T-helper 1 cell treated with Interleukin-12 subunit alpha and Interleukin-12 subunit beta and Interleukin-4 antibody, amounts not matched to agents 30 ng/mL and 1 ng/mL, for 36 hours (primary cell): ENCODE measurements around the gene LIMCH1. TPM values are rescaled to one million over a fixed set of nuclear protein-coding genes. Genes with fewer than 3 reads are reported as not detected.
"Not testable (repeated sequence)": the region's sequence is repeated elsewhere in the genome, so short reads cannot be mapped to it uniquely, and the experiment has no call there.

Source experiments
- intact Hi-C: fragments of 100-400 bp; cut with micrococcal nuclease; formaldehyde crosslinking; loops from one replicate; pipeline ENCODE4 v1.15.1; 2024
- total RNA-seq: library from RNA; stranded (reverse); gene quantifications from 2 replicates; pipeline ENCODE4 v1.2.3, GENCODE V29; 2022

Gene LIMCH1, protein sequence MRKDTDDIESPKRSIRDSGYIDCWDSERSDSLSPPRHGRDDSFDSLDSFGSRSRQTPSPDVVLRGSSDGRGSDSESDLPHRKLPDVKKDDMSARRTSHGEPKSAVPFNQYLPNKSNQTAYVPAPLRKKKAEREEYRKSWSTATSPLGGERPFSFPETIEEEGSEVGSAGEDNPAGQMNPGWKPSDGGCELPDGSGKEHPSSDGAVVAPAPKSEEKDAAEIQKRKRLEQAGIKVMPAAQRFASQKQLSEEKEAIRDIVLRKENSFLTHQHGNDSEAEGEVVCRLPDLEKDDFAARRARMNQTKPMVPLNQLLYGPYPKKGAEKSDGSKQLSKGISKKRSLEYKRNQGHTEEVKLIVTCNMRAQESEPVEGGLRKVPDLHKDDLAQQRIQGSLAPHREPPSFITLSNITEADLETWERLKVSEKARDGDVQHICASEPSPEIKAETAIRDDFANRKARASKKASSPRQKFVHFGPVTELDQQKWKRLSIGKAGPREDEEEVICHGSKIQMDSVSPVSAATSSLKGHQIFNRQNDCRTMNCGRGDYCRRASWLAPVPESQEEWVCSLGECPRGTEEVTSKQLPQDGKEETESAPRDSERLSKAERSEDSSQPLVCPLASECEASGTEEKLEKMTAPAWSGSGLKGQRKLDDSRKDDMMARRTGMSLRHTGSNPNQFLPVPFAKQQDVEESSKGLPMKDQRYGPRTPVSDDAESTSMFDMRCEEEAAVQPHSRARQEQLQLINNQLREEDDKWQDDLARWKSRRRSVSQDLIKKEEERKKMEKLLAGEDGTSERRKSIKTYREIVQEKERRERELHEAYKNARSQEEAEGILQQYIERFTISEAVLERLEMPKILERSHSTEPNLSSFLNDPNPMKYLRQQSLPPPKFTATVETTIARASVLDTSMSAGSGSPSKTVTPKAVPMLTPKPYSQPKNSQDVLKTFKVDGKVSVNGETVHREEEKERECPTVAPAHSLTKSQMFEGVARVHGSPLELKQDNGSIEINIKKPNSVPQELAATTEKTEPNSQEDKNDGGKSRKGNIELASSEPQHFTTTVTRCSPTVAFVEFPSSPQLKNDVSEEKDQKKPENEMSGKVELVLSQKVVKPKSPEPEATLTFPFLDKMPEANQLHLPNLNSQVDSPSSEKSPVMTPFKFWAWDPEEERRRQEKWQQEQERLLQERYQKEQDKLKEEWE (N-terminal part only)
- not detected in 2 replicates for total RNA-seq

DNA sequence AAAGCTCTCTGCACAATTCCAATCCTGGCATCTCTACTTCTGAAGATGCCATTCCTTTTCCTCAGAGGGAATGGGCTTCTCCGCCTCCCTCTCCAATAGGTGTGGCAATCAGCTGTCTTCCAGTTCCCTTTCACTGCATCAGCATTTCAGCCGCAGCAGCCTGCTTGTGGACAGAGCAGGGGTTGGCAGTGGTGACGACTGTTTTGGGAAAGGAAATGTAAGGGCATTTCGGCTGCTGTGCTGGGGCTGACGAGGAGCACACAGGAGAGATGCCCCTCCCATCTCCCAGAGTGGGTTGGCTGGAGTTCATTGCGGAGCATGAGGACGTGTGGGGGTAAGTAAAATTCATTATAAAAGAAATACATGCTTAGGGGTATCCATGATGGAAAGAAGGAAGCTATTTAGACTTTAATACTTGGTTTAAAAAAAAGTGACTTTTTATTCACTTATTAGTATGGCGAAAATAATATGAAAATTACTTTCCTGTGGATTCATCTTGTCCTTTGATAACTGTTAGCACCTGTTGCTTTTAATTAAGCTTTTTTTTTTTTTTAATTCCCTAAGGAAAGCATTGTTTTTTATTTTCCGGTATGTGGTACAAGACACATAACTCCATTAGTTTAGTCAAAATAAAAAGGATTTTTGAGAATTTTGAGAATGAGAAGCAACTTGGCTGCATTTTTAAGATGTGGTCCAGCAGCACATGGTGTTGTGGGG is at the start of gene LIMCH1:
Gene LIMCH1, plus strand, starts transcription at position 141 of the 717 bp plus-strand sequence. CDS start 67,839 bp downstream, outside the sequence.
- intact Hi-C loops: no loop called here

DNA sequence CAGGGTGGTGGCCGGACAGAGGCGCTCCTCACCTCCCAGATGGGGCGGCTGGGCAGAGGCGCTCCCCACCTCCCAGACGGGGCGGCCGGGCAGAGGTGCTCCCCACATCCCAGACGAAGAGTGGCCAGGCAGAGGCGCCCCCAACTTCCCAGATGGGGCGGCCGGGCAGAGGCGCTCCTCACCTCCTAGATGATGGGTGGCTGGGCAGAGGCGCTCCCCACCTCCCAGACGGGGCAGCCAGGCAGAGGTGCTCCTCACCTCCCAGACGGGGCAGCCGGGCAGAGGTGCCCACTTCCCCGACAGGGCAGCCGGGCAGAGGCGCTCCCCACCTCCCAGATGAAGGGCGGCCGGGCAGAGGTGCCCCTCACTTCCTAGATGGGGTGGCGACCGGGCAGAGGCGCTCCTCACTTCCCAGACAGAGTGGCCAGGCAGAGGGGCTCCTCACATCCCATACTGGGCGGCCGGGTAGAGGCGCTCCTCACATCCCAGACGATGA is 46.8 kb upstream of the LIMCH1 start:
- intact Hi-C loops: not testable (repeated sequence)

DNA sequence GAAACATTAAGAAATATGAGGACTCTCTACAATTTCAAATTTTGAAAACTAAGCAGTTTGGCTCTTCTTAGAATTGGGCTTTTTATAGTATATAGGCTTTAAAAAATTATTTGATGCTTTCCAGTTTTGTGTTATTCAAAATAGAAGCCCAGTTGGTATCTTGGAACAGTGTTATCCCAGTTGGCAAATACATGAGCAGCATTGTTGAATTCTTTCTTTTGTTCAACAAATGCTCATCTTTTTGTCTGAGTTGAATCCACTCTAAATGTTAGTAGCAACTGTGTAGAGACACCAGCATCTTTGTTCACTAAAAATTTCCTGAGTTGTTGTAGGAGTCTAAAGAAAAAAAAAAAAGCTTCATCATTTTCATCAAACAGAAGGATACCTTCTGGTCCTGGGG is 41.0 kb upstream of the LIMCH1 start:
- intact Hi-C loops: no loop called here

DNA sequence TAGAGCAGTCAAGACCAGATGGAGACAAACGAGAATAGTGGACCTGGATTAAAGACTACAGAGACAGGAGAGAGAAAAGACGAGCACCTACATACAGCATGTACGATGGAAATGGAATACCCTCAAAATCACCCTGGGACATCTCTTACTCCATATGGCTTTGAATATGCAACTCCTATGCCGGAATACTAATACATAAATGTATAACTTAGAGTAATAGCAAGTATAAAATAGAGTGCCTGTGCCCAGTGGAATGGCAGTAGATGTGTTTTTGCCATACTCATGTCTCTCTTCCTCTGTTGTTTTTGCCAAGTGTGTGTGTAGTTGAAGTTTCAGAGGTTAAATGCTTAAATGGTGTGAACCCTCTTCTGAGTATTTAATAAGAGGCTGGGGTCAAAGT is 39.8 kb upstream of the LIMCH1 start:
- intact Hi-C loops: no loop called here

DNA sequence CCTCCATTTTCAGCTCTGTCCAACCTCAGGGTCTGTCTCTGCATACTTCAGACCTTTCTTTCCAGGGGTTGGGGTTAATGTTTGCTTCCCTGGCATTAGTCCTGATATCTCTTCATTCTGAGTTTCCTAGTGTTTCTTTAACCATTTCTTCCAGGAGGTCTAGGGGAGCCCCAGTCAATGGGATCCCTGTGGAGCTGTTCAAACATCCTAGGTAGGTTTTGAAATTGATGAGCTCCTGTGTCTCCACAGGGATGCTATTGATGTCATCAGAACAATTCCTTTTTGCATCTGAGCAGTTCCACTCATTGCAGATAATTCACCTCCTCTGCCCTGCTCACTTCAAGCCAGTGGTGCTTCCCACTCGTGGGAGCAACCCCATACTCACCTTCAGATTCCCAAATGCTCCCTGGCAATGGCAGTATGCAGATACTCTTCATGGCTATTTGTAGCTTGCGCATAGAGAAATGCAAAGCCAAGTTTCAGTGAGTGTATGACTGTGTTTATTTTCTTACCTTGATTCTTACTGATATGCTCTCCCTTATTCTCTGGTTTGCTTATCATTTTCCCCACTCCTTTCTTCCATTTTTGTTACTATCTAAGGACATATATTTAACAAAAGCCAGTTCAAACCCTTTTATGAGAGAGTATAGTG is 33.7 kb upstream of the LIMCH1 start:
- intact Hi-C loops: no loop called here

DNA sequence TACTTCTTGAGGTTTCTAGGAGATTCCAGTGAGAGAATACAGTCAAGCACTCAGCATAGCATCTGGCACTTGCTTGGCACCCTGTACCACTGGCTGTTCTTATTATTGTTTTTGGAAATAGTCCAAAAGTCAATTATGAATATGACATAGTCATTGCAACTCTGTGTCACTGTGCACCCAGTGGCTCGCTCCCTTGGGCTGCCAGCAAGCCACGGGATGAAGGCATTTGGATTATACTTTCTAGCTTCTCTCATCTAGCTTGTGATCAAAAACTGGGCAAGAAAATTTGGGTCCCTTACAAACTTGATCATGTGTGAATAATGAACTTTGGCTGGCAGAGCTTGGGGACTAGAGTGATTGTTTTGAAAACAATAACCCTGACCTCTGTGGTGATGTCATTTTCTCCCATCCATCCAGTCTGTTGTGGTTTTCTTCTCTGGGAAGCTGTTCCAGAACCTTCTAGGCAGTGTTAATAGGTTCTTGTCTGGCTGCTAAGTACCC is 32.7 kb upstream of the LIMCH1 start:
- intact Hi-C loops: no loop called here

DNA sequence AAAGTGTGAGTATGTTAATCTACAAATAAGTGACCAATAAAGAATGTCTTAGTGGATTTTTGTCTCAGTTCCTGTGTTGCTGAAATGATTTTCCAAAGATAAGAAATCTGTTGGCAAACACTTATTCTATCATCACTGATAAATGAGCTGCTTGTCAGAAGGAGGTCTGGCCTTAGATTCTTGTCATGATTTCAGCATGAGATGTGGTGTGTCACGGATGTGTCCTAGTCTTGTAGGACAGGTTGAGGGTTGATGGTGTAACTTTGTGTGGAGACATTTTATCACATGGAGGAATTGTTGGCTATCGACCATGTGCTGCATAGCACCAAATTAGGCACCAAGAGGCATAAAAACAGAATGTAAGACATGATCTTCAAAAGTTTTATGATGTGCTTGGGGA is 31.8 kb upstream of the LIMCH1 start:
- intact Hi-C loops: no loop called here

DNA sequence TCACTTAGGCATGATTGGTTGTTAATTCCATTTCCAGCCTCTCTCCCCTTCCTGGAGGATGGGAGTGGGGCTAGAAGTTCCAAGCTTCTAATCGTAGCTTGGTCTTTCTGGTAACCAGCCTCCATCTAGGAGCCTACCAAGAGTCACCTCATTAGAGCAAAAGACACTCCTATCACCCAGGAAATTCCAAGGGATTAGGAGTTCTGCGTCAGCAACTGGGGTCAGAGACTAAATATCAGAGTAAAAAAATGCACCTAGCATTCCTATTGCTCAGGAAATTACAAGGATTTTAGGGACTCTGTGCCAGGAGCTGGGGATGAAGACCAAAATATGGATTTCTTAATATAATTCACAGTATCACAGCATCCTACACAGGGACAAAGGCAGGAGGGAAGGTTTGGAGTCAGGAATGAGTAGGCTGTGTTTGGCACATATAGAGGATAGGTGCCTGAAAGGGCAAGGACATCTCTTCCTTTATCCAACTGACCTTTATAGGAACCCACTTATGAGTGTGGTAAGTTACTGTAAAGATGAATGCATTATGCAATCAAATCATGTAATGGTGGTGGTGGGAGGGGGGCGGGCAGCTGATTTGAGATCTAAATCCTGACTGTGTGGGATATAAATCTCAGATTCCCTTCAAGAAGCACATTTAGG is 30.5 kb upstream of the LIMCH1 start:
- intact Hi-C loops: no loop called here

DNA sequence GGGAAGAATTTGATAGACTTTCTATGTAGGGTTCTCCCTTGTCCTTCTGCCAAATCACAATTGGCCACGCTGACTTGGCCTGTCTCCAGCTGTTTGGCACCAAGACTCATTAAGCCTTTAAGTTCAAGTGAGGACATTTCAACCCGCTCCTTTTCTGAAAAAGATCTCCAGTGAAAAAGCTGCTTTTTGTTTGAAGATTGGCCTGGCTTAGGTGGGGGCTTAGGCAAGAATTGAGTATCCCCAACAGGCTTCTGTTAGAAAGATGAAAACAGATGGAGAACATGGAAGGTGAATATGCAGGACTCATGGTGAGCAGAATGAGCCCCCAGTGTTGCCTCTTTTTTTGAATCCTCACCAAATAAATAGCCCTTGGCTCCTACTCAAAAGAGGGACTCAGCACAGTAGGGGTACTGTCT is 28.5 kb upstream of the LIMCH1 start:
- intact Hi-C loops: no loop called here

DNA sequence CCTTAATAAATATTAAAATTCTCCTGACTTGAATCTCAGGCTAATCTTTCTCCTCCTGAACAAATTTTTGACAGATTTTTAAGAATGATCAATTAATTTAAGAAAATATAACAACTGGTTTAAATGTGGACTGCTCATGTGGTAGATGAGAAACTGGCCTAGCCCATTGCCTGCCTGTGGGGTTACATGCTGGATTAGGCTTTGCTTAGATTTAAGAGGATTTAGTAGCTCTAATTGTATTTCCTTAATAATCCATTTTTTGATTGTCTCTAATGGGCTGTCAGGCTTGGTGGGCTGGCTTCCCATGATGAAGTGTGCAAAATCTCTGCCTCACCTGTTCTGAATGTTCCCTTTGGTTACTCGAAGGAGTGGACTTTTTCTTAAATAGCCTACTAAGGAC is 27.8 kb upstream of the LIMCH1 start:
- intact Hi-C loops: no loop called here

DNA sequence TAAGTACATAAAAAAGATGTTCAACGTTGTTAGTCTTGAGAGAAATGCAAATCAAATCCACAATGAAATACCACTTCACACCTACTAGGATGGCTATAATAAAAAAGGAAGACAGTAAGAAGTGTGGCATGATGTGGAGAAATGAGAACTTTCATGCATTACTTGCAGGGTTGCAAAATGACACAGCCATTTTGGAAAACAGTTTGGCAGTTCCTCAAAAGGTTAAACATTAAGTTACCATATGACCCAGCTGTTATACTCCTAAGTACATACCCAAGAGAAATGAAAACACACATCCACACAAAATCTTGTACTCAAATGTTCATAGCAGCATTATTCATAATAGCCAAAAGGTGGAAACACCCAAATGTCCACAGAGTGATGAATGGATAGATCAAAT is 25.8 kb upstream of the LIMCH1 start:
- intact Hi-C loops: no loop called here

DNA sequence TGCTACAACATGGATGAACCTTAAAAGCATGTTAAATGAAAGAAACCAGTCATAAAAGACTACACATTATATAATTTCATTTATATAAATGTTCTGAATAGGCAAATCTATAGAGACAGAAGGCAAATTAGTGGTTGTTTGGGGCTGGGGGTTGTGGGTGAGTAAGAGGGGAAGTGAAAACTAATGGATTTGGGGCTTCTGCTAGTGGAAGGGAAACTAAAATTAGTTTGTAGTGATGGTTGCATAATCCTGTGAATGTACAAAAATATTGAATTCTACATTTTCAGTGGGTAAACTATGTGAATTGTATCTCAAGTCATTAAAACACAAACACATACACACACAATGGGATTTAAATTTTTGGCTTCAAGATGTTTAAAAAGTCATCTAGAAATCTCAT is 25.4 kb upstream of the LIMCH1 start:
- intact Hi-C loops: no loop called here

DNA sequence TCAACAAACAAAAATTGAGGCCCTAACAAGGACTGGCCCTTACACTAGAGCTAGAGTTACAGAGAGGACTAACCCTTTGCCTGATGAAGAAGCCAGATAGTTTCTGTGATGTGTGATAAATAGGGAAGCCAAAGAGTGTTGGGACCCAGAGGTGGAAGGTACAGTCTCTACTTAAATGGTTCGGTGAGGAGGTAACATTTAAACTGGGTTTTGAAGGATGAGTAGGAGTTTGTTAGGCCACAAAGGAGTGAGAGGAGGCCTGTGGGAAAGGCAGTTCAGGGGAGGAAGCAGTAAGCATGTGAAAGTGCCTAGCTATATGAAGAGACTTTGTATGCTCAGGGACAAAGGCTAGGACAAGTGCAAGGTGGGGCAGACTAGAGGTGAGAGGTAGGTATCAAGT is 23.8 kb upstream of the LIMCH1 start:
- intact Hi-C loops: no loop called here

DNA sequence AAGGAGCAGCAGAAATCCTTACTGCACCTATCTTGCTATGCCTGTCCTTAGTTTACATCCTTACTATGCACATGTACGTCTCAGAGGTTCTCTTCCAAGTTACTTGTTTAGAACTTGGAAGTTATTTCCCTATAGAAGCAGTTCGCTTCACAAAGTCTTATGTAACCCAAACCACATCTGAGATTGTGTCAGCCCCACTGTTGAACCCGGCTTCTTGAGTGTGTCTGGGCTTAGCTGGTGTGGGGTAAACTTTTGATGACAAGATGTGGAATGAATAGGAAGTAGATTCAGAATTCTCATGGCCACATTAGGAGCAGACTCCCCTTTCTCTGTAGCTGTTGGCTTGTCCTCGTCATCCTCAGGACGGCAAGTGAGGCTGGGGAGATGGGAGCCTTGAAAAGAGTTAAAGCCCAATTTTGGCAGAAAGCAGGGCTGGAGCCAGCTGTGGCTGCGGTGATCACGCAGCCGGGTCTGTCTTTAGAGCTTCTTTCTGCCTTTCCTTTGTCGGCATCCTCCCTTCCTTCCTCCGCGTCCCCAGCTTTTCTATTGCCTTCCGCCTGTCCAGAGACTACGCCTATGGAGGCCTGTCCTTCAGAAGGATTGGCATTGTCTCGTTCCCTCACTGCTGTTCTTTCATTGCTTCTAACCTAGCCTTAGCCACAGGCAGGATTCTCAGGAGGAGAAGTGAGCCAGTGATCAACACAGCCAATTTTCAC is 23.0 kb upstream of the LIMCH1 start:
- intact Hi-C loops: no loop called here

DNA sequence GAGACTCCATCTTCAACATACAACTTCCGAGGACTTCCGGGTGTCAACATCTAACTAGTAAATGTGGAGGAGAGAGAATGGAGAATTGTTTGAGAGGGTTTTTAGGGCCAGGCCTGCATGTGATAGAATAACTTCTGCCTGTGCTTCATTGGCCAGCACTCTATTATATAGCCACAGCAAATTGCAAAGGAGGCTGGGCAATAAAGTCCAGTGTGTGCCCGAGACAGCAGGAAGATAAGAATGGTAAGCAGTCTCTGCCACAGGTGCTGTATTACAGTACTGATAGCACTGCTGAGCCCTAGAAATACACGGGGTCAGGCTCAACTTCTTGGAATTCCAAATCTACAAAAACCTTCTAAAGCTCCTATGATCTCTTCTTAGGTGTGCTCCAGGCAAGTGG is 20.8 kb upstream of the LIMCH1 start:
- intact Hi-C loops: no loop called here

DNA sequence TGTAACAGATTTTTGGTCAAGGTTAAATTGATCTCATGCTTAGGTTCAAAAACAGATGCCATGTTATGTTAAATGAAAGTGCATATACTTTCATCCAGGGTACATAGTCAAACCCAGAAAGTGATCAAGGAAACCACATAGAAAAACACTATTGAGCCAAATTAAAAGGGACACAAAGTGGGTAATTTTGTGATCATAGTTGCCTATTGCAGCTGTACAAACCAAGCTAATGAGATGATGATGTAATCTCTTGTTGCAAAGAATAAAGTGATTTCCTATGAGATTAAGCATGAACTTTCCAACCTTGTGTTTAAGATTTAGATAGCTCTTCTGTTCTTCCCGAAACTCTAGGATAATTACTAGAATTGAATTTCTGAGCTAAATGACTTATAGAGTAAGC is 20.2 kb upstream of the LIMCH1 start:
- intact Hi-C loops: no loop called here

DNA sequence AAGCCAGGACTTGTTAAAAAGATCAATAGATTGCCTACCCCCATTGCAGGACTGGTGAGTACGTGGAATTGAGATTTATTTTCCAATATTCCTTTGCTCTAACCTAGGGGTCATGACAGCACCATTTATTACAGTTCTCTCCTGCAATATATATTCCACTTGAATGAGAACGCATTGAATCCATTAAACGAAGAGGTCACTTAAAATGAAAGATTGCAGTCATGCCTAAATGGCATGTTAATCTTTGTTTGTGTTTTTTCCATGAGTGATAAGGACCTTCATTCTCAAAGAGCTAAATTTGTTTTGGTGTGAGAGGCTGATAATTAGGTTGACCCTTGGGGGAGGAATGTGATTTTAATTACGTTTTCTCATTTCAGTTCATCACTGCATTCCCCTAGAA is 13.5 kb upstream of the LIMCH1 start:
- intact Hi-C loops: no loop called here

DNA sequence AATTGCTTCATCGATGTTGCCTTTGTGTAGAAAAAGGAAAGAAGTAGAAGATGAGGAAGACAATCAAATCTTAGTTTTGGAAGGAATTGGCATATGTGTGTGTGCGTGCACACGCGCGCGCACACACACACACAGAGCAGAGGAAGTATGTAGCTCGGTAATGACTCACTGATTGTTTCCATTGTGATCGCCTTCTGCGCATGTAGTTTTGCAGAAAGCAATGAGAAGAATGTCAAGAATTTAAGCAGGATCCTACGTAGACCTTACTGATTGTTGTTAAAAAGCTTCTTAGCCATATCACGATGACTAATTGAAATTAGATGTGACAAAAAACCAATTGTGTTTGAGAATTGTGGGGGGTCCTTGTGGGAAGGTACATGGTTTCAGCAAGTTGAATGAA is 12.8 kb upstream of the LIMCH1 start:
- intact Hi-C loops: no loop called here

DNA sequence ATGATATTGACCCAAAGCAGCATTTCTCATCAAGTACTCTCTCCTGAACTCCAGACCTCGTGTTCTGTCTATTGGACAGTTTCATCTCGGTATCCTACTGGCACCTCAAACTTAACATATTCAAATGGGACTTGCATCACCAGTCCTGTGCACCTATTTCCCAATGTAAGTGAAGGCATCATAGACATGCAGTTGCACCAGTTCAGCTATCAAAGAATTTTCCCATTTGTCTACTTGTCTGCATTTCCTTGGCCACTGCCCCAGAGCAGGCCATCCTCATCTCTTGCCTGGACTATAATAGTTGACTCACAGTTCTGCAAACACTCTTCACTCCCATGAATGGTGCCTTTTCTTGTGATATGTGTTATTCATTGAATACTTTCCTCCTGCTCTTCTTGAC is 11.3 kb upstream of the LIMCH1 start:
- intact Hi-C loops: no loop called here
